Activated CD4-positive, alpha-beta T cell treated with anti-CD3 and anti-CD28 coated beads, Interleukin-2, Interleukin-6, amounts not matched to agents 100 ng/mL and 50 ng/mL, durations not matched to agents 16 hours and 8 hours (primary cell): ENCODE measurements around the gene BAG1.

Experiments
- DNase-seq: peaks from one replicate; pipeline ENCODE4 v3.0.0-alpha.2; 2020

The BAG1 gene

GRCh38 chr9:33273266-33273971 lies 8.9 kb upstream of the BAG1 start:
- DNase-seq, result no peak

DNA sequence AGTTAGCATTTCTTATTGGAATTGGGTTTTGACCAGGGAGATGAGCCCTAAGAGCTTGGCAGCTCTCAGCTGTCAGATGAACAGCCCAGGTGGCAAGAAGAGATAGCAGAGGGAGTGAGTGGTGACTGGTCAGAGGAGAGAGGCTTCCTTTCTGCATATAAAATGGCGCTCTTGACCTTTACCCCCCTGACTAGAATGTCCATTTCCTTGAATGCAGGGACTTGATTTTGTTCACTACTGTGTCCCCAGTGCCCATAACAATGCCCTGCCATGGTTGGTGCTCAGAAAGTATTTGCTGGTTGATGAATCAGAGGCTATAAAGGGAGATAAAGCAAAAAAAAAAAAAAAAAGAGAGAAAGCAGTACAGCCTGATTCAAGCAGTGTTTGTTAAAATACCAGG lies 7.6 kb upstream of the BAG1 start:
- no peak for DNase-seq

- no peak for DNase-seq
Observed at GRCh38 chr9:33270146-33270545, 5.6 kb upstream of the BAG1 start.

GRCh38 chr9:33267151-33267767 lies 2.8 kb upstream of the BAG1 start:
- DNase-seq, result peak; percentile 58

- DNase-seq, result no peak
Observed at GRCh38 chr9:33265211-33265865, 830 bp upstream of the BAG1 start.

GRCh38 chr9:33264003-33264472 lies 470 bp downstream of the BAG1 start:
- peak; percentile 53 for DNase-seq

DNA sequence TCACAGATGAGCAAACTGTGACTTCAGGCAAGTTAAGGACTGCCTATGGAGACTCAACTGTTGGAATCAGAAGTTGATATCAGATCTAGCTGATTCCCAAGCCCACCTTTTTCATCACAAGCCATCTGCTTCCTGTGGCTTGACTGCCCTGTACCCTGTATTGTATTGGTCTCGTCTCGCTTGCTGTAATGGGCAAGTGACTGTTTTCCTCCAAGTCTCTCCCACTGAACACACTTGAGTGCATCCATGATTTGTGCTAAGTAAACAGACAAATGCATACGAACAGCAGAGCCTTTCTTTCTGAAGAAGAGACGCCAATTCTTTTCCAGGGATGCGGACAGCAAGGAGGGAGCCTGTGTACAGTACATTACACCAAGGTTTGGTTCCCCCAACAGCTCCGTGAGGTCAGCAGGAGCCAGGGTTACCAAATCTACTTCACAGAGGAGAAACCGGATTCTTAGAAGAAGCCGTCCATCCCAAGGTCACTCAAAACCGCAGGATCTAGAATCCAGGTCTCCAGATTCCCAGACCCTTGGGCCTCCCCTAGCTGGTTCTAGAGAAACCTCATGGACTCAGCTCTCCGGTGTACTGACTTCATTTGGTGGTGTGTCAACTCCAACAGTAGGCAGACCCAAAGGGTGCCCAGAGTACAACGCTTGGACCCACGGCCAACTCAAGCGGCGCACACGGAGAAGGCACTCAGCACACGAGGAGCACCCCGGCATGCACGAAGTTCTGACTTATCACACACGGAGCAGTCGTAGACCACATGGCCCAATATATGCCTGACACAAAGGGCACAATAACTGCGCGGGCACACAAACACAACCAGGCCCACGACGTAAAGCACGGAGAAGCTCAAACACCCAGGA lies 1.1 kb downstream of the BAG1 start:
- no peak for DNase-seq

- DNase-seq, result no peak
Observed at GRCh38 chr9:33260372-33260771, 4.1 kb downstream of the BAG1 start.

DNA sequence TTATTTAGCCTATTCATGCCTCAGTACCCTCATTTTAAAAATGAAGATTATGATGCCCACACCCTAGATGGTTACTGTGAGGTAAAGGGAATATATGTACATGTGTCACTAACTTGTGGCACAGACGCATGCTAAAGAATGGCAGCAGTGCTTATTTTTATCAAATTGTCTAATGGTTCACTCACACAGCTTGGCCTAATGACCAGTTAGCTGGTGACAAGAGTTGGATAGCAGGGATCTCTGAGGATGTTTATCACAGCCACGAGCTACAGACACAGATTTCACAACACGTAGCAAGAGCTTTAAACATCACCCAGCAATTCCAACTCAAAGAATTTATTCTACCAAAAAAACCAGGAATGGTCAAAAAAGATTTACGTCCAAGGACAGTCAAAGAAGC lies 7.2 kb downstream of the BAG1 start:
- no peak for DNase-seq

DNA sequence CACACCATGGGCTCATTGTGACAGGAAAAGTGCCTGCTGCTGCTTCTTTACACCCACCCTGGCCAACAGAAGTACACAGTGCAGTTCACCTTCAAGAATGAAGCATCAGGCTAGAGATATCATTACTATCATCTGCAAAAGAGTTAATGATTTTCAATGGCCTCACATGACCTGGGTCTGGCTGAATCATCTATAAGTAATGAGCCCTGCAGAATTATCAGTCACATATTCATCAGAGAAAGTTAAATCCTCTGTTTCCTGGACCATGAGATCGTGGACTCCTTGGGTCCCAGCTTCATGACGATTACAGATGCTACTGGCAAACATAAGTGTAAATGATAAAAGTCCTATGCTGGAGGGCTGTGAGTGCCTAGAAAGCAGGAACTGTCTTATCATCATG lies 8.3 kb downstream of the BAG1 start:
- no peak for DNase-seq

DNA sequence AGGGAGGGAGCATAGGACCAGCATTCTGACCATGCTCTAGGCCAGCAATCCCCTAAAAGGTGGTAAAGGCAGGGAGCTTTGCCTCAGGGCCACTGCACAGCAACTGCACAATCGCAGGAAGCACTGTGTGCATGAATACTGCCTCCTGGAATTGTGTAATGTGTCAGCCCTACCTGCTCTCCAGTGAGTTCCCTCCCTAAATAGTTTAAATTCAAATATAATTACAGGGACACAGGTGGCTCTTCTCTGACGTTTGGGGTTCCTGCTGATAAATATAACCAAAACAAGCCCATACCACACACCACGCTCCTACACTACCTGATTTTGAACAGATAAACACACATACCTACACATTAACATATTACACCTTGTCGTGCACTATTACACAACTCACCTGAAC lies 9.0 kb downstream of the BAG1 start:
- no peak for DNase-seq

DNA sequence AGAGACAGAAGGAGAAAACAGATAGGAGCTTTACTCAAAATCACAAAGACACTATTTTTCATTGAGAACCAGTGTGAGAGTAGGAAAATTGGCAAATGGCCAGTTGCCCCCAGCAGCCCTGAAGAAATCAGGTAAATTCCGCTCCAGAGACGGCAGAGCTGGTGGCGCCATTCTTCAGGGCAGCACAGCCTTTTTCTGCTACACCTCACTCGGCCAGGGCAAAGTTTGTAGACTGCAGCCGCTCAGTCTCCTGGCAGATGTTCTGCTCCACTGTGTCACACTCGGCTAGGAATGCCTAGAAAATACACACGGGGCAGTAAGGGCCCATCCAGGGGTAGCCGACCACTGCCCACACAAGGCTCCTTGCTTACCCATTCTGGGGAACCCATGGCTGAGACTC lies 9.5 kb downstream of the BAG1 start:
- DNase-seq, result no peak

GRCh38 chr9:33254211-33254610 lies 10.3 kb downstream of the BAG1 start:
- DNase-seq, result no peak

GRCh38 chr9:33250458-33250995 lies 14.0 kb downstream of the BAG1 start:
- DNase-seq, result no peak

DNA sequence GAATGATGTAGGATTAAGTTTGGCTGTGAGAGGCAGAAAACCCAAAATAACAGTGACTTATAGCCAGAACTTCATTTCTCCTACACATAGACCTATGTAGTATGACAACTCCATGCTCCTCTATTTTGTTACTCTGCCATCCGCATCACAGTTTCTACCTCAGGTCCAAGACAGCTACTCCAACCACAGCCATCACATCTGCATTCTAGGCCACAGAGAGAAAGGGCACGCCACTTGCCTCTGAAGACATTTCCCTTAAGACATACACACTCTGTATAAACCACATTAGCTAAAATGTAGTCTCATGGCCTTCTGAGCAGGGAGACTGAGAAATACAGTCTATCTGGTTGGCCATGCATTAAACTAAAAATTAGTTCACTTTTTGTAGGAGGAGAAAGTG lies 14.5 kb downstream of the BAG1 start:
- no peak for DNase-seq

DNA sequence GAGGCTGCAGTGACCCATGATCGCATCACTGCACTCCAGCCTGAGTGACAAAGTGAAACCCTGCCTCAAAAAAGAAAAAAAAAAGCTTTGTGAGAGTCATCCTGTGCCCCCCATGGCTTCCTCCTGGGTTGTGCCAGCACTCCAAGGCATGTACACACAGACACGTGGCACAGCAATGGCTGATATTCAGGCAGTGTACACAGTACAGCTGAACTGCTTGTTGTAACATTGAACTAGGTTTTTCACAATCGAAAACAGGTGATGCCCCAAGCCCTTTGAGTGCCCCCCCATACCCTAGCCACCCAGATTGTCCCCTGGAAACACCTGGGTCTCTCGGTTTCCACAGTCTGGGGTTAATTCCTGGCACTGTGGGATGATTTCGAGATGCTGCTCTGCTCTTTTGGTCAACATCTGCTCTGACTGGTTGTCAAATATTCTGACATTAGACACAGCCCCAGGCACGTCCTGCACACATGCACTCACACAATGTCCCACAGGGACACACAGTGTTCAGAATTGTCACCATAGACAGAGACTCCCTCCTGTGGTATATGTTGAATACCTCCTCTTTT lies 15.3 kb downstream of the BAG1 start:
- DNase-seq, result no peak

DNA sequence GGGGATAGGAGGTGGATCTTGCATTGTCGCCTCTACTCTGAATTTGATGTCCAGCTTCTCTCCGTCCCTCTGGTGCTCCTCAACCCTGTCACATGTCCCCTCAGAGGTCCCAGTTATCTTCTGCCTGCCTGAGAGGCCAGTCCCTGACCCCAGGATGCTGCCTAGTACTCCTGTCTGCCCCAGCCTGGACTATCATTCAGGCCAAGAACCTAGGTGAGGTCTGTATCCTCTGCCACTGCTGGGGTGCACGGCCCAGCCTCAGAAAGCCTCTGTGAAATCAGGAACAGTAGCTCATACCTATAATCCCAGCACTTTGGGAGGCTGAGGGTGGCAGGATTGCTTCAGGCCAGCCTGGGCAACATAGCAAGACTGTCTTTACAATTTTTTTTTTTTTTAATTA lies 15.9 kb downstream of the BAG1 start:
- DNase-seq, result no peak

- no peak for DNase-seq
Observed at GRCh38 chr9:33246269-33246860, 18.1 kb downstream of the BAG1 start.

GRCh38 chr9:33245341-33245740 lies 19.2 kb downstream of the BAG1 start:
- DNase-seq, result no peak

DNA sequence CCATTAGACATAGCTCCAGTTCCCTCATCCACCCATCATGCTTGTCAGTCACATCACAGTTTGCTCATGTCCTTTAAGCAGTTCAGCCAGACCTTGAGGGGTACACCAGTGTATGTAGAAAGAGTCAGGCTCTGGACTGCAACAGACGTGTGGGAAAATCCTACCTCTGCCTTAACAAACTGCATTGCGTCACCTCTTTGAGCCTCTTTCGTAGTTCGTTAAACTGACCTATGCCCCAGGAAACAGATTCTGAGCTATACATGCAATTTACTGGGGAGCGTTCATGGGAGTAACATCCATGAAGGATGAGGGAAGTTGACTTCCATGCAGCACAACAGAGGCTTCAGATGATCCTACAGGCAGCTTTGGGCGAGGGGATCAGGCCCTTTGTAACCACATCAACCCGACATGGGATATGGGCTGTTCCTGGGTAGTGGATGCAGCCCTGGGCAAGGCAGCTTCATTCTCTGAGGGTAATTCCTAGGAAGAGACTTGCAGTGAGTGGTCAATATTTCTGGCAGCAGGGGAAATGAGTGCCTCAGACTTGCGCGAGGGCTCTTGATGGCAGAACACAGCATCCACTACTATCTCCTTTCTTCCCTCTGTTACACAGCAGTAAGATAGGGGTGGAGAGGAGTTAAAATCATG lies 20.2 kb downstream of the BAG1 start:
- no peak for DNase-seq

DNA sequence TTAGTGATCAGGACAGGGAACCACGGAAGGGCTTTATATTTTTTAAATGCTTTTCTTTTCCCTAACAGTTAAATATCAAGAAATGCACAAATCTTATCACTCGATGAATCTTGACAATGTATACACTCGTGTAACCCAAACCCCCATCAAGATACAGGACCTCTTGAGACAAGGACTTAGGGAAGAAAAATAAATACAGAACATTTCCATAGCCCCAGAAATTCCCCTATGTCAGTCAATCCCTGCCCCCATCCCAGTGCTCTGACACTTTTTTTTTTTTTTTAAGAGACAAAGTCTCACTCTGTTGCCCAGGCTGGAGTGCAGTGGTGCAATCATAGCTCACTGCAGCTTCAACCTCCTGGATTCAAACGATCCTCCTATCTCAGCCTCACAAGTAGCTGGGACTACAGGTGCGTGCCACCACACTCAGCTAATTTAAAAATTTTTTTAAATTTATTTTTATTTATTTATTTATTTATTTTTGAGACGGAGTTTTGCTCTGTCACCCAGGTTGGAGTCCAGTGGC lies 21.8 kb downstream of the BAG1 start:
- DNase-seq, result no peak
